ENCODE data around the gene MAL.

MAL gene

DNA sequence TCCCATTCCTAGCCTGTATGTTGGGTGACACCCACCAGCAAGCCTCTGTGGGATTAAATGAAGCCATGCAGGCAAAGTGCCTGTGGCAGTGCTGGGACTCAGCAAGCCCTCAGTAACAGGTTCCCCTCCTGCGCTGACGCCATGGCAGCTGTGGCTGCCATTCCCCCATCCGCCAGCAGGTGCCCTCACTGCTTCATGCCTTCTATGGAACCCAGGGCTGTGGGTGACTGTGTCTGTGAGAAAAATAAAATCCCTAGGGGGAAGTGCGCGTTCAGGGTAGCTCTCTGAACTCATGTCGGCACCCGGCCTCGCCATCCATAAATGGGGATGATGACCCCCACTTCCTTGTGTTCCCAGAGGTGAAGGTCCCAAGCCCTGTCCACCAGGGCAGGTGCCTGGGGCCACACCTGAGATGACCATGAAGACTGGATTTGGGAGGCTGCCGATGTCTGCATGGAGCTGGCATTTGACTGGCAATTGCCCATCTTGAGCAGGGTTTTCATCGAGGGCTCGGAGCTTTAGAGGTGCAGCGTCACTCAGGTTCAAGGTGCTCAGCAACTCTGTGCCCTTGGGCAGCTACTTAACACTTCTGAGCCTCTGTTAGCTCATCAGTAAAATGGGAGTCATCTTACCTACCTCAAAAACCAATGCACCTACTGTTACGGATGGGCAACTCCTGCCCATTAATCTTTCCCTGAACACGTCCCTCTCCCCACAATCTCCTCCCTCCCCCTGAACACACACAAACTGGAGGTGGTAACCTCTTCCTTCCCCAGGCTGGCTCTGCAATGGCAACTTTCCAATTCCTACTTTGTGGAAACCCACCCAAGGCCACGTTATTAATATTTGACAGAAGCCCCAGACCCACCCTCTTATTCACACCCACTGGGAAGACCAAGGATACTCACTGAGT, 2.9 kb upstream of the MAL start:
- H3K27ac ChIP-seq, result no peak overlapping the region
- TF ChIP-seq, protein P1, sequence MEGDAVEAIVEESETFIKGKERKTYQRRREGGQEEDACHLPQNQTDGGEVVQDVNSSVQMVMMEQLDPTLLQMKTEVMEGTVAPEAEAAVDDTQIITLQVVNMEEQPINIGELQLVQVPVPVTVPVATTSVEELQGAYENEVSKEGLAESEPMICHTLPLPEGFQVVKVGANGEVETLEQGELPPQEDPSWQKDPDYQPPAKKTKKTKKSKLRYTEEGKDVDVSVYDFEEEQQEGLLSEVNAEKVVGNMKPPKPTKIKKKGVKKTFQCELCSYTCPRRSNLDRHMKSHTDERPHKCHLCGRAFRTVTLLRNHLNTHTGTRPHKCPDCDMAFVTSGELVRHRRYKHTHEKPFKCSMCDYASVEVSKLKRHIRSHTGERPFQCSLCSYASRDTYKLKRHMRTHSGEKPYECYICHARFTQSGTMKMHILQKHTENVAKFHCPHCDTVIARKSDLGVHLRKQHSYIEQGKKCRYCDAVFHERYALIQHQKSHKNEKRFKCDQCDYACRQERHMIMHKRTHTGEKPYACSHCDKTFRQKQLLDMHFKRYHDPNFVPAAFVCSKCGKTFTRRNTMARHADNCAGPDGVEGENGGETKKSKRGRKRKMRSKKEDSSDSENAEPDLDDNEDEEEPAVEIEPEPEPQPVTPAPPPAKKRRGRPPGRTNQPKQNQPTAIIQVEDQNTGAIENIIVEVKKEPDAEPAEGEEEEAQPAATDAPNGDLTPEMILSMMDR (IDR thresholded peaks at IDR 0.05), result peak; percentile 91
- no peak for TF ChIP-seq ZFX (IDR thresholded peaks at IDR 0.05; ENCODE audit: borderline replicate concordance)

GRCh38 chr2:95023222-95023597, 2.3 kb upstream of the MAL start:
- no peak for TF ChIP-seq ZFX (IDR thresholded peaks at IDR 0.05; ENCODE audit: borderline replicate concordance)
- TF ChIP-seq, protein P1 (IDR thresholded peaks at IDR 0.05), result no peak
- no peak overlapping the region for H3K27ac ChIP-seq

GRCh38 chr2:95024371-95024770, 1.1 kb upstream of the MAL start:
- H3K27ac ChIP-seq, result no peak overlapping the region
- no peak for TF ChIP-seq ZFX (IDR thresholded peaks at IDR 0.05; ENCODE audit: borderline replicate concordance)
- TF ChIP-seq, protein P1 (IDR thresholded peaks at IDR 0.05), result no peak

GRCh38 chr2:95024960-95025405, 525 bp upstream of the MAL start:
- TF ChIP-seq ZFX (IDR thresholded peaks at IDR 0.05; ENCODE audit: borderline replicate concordance), result no peak
- TF ChIP-seq, protein P1 (IDR thresholded peaks at IDR 0.05), result no peak

DNA sequence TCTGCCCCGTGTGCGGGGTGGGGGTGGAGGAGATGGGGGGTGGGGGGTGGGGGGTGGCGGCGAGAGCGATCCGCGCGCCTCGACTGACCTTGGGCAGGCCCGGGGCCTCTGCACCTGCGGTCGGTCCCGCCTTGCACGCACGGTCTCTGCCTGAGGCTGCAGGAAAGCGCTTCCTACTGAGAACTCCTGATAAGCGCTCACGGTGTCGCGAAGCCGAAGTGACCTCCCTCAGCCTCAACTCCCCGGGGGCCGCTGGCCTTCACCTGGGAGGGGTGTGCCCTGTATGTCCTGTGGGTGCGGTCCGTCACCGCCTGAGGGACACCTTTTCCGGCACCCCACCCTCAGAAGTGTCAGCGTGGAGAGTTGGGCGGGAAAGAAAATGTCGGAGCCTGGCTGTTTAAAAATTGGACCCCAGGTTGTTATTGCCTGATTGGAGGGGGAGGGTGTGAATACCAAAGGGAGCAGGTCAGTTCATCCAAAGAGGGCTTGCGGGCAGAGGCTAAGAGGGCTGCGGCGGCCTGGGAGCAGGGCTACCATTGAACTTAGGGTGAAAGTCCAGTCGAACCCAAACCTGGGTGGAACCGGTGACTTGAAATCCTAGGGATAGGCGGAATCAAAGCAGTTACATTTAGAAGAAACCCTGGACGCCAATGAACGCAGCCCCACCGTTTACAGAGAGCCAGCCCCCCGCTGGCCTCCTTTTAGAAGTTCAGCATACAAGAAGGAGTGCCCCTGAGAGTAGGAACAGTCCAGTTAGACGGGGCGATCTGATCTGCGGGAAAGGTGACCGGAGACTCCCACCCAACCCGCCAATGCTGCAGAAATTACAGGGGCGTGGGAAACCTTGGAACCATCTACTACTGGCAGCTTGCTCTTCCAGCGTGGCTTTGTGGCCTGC, 1.2 kb downstream of the MAL start:
- TF ChIP-seq ZFX (IDR thresholded peaks at IDR 0.05; ENCODE audit: borderline replicate concordance), result no peak
- TF ChIP-seq, protein P1 (IDR thresholded peaks at IDR 0.05), result no peak
- H3K27ac ChIP-seq, result no peak overlapping the region

More at GRCh38 chr2:95024960-95025405, 525 bp upstream of the MAL start:
- H3K27ac ChIP-seq, result no peak overlapping the region

- no peak for TF ChIP-seq ZFX (IDR thresholded peaks at IDR 0.05; ENCODE audit: borderline replicate concordance)
- TF ChIP-seq, protein P1 (IDR thresholded peaks at IDR 0.05), result no peak
- no peak overlapping the region for H3K27ac ChIP-seq
Measured at GRCh38 chr2:95027369-95027720, 1.8 kb downstream of the MAL start.
